Activated CD8-positive, alpha-beta memory T cell treated with anti-CD3 and anti-CD28 coated beads, Interleukin-2, amount 50 U/mL, for 48 hours (primary cell): ENCODE results near the gene HRH4.

Source experiments
- DNase-seq: peaks from one replicate; pipeline ENCODE4 v3.0.0-alpha.2; 2020

HRH4 gene

GRCh38 chr18:24514439-24514838 lies 54.0 kb downstream of the HRH4 start:
- no peak for DNase-seq

DNA sequence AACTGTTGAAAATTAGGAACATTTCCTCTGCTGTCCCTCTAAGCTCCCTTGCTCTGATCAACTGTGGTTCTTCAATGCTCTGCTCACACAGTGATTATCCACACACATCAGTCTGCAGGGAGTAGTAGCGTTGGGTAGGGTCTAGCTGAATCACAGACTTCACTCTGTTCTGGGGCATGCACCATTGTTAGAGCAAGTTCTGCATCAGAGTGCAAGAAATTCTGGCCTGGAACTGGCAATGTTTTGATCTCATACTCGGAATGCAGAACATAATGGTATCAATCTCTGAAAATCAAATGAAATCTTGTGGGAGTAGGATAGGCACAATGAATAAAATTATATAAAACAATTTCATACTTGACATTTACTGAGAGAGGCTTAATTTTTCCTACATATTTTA lies 55.3 kb downstream of the HRH4 start:
- no peak for DNase-seq

DNA sequence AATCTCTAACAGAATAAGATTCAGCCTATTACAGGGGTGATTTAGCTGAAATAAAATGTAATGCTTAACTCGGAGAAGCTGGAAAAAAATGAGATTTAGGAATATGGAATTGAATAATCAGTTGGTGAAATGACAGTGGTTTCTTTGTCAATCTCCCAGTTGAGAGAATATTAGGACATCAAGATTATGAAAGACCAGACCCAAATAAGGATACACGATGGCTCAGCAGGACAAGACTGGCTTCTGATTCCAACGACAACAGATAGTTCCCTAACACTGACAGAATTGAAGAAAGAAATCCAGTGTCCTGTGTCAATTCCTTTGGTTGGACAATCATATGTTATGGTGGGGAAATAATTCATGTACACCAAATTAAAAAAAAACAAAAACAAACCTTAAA lies 55.8 kb downstream of the HRH4 start:
- DNase-seq, result no peak

- DNase-seq, result no peak
These were observed 57.1 kb downstream of the HRH4 start for GRCh38 chr18:24517554-24517953.

- no peak for DNase-seq
These were observed 58.2 kb downstream of the HRH4 start for GRCh38 chr18:24518596-24518995.
